Activated naive CD8-positive, alpha-beta T cell treated with anti-CD3 and anti-CD28 coated beads for 36 hours (primary cell): ENCODE results near the gene SIAE. TPM values are rescaled to one million over a fixed set of nuclear protein-coding genes. Genes with fewer than 3 reads are reported as not detected.
A peak's percentile ranks its signal among the peaks of the same experiment; 100 is the strongest.

Experiments
- DNase-seq: peaks from one replicate; pipeline ENCODE4 v3.0.0; 2021
- H3K27ac Mint-ChIP-seq: one replicate; pipeline ENCODE4 v1.8.0; 2022; ENCODE audit warnings: mild to moderate bottlenecking, moderate library complexity, mixed read lengths
- H3K27me3 Mint-ChIP-seq: one replicate; pipeline ENCODE4 v1.8.0; 2022; ENCODE audit warnings: mild to moderate bottlenecking, mixed read lengths
- H3K36me3 Mint-ChIP-seq: one replicate; pipeline ENCODE4 v1.8.0; 2021; ENCODE audit warnings: mild to moderate bottlenecking, mixed read lengths
- H3K4me1 Mint-ChIP-seq: one replicate; pipeline ENCODE4 v1.8.0; 2021; ENCODE audit warnings: mixed read lengths
- H3K4me3 Mint-ChIP-seq: one replicate; pipeline ENCODE4 v1.8.0; 2022; ENCODE audit warnings: mild to moderate bottlenecking, moderate library complexity, mixed read lengths
- H3K9me3 Mint-ChIP-seq: one replicate; pipeline ENCODE4 v1.8.0; 2022; ENCODE audit warnings: mixed read lengths
- total RNA-seq, 2 experiments: library from RNA; stranded (reverse); gene quantifications; one replicate each; pipeline ENCODE4 v1.2.3, GENCODE V29; 2021

Gene SIAE
- total RNA-seq, 2 experiments from 2014 or later = 4.5 to 6.9 TPM

DNA sequence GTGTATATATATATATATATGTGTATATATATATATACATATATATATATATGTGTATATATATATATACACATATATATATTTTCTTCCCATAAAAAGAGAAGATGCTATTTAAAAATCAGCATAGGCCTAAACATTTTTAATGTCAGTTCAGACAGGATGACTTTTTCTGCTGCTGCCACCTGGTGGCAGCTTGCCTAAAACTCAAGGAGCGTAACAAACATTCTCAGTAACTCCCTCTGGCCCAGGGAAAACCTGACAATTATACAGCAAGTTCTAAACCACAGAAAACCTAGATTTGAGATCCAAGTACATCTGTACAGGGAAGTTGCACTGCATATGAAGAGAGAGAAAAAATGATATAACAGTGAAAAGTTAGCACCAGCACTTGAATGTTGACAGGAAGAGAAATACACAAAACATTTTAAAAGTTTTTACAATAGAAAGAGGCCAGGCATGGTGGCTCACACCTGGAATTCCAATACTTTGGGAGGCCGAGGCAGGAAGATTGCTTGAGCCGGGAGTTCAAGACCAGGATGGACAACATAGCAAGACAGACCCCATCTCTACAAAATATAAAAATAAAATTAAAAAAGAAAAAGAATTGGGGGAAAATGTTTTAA, 87.2 kb downstream of the SIAE start:
- Mint-ChIP-seq H3K27ac (no peak overlapping the region), H3K27me3 (peaks cover 20% of the 10 kb centered on the region), H3K4me1 (no peaks in the 10 kb centered on the region), H3K4me3 (no peak overlapping the region), H3K9me3 (no peaks in the 10 kb centered on the region), H3K36me3 (no peaks in the 10 kb centered on the region)
- DNase-seq = peak; percentile 34

DNA sequence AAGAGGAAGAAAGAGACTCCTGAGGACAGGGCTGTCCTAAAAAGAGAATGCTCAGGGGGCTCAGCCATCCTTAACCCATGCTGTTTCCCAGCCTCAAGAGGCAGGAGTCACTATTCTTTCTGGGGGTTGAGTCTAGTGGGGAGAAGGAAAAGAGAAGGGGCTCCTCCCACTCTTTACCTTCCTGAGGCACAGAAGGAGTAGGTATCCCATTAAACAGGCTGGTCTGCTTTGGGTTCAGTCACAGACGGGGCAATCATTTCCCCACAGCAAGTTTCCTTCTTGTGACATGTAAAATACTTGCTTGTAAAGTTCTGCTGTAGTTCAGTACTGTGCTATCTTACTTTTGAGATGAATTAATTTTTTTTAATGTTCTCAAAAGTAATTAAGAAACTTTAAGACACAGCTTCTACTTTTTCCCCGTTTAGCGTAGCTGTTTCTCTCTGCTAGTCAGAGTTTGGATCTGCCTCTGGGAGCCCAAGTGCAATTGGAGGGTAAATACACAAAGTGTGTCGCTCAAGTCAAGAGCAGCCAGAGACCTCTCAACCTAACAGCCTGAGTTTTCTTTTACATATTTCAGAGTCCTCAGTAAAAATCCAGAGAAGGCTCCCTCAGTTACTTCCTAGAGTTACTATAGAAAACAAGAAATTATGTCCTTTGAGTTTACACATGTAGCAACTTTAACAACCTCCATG, 88.7 kb downstream of the SIAE start:
- DNase-seq = no peak
- Mint-ChIP-seq H3K27ac (no peak overlapping the region), H3K4me1 (no peaks in the 10 kb centered on the region), H3K9me3 (no peaks in the 10 kb centered on the region), H3K27me3 (peaks cover 17% of the 10 kb centered on the region), H3K36me3 (no peaks in the 10 kb centered on the region), H3K4me3 (no peak overlapping the region)

DNA sequence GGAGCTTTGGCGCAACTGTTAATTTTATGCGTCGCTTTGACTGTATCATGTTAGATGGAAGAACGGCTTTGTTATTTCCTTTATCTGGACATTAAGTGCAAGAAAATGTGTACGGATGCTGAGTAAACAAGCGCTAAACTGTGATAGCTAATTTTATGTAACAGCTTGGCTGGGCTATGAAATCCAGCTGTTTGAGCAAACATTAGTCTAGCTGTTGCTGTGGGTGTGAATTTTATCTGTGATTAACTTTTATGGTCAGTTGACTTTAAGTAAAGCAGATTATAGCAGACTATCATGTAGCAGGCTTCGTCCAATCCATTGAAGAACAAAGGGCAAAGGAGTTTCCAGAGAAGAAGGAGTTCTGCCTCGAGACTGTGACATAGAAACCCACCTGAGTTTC, 89.8 kb downstream of the SIAE start:
- H3K27me3 Mint-ChIP-seq = peaks cover 16% of the 10 kb centered on the region
- H3K27ac Mint-ChIP-seq = no peak overlapping the region
- H3K9me3 Mint-ChIP-seq = no peaks in the 10 kb centered on the region
- H3K4me3 Mint-ChIP-seq = no peak overlapping the region
- DNase-seq = no peak
- H3K4me1 Mint-ChIP-seq = no peaks in the 10 kb centered on the region
- no peaks in the 10 kb centered on the region for H3K36me3 Mint-ChIP-seq

Other genes with a start within 250 kb of the SIAE start
- not detected for gene OR8B4, start 248.9 kb downstream of the SIAE start, total RNA-seq
- not detected for gene OR8B8, start 228.0 kb downstream of the SIAE start, total RNA-seq
- gene OR8B12, start 130.1 kb downstream of the SIAE start, total RNA-seq = not detected
- gene OR8A1, start 103.7 kb downstream of the SIAE start, total RNA-seq = not detected
- not detected for gene PANX3, start 62.3 kb downstream of the SIAE start, total RNA-seq
- gene TBRG1, start 50.9 kb downstream of the SIAE start, total RNA-seq = 10 to 100 TPM; 37.8 to 38.2 TPM
- gene SPA17, start 165 bp upstream of the SIAE start, total RNA-seq = 1 to 10 TPM; 3.4 to 4.7 TPM
- 1 to 10 TPM; 7.8 to 8.1 TPM for gene NRGN, start 66.2 kb upstream of the SIAE start, total RNA-seq
- gene VSIG2, start 78.5 kb upstream of the SIAE start, total RNA-seq = under 1 TPM; 0.18 to 0.31 TPM
- 1 to 10 TPM; 1.1 TPM for gene ESAM, start 88.6 kb upstream of the SIAE start, total RNA-seq
- 1 to 10 TPM; 7.2 TPM for gene MSANTD2, start 126.7 kb upstream of the SIAE start, total RNA-seq
- 10 to 100 TPM; 17.9 to 23.7 TPM for gene ROBO3, start 191.7 kb upstream of the SIAE start, total RNA-seq
- gene ROBO4, start 224.1 kb upstream of the SIAE start, total RNA-seq = not detected
- not detected for gene HEPN1, start 245.5 kb upstream of the SIAE start, total RNA-seq